Measurements from ENCODE around the gene SLC25A21.

Gene SLC25A21

DNA sequence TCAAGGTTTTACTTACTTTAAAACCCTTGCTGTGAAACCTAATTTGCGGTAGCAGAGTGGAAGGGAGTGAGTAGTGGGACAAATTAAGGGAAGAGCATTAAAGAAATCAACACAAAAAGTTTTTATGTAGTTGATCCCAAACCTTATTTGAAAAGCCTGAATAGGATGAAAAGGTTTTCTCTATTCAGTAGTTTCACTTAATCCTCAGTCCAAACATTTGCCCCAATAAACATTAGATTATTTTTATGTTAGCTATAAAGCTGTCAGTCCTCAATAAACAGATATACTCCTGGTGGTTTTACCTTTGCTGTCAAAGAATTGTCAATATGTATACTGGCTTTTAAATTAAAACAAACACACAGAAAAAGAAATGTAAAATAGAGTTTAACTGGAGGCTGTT lies 374.8 kb downstream of the SLC25A21 start:
- no peak for FAIRE-seq
- no peak for TF ChIP-seq POLR2A (IDR thresholded peaks at IDR 0.05; ENCODE audit: low read depth, low read length)
- DNase-seq (ENCODE audit: insufficient read length, low spot score), result no peak

DNA sequence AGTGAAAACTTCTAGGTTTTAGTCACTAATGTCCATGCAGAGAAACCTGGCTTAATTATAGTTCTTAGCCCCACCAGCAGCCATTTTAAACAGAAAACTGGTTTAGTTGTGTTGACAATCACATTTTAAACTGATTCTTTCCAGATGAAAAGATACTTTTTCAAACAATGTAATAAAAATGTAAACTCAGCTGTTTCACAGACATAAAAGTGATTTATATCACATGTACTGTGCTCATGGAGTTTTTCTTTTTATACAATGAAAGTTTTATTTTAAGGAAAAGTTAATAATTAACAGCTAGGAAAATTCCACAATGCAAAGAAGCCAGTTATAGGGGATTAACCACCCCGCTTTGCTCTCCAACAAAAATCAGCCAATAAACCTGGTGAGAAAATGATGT lies 381.0 kb downstream of the SLC25A21 start:
- FAIRE-seq, result no peak
- TF ChIP-seq POLR2A (IDR thresholded peaks at IDR 0.05; ENCODE audit: low read depth, low read length), result no peak

DNA sequence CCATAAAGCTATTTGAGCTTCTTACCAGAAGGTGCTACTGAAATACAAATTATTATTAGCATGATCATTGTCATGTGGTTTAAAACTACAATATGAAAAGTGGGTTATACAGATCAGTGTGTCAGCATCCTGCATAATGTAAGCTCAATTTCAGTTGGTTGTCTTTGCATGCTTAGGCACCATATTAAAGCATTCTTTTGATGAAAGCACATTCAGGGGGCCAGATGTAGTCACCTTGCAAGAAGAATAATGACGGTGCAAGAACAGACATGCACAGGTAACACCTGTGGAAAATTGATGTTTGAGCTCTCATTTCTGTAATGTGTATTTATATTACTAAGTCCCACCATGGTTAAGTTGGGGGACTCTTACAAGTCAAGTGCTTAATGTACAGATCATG lies 386.9 kb downstream of the SLC25A21 start:
- no peak for TF ChIP-seq POLR2A (IDR thresholded peaks at IDR 0.05; ENCODE audit: low read depth, low read length)
- FAIRE-seq, result no peak

More for the DNA sequence above, 381.0 kb downstream of the SLC25A21 start:
- DNase-seq (ENCODE audit: insufficient read length, low spot score), result no peak

DNA sequence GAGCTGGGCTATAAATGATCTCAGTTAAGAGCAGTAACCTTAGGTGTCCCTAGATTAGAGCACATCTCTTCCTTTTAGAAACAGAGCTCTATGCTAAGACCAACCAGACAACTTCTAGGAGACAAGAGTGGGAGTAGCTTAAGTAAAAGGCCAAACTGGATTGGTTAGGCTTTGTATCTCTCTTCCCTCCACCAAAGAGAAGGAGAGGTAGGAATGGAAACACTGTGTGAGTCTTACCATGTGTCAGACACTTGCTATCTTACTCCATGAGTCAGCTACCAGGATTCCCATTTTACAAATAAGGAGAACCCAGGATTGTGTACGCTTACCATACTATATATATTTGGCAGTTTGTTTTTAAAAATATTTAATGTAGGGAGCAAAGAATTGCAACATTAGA lies 387.9 kb downstream of the SLC25A21 start:
- no peak for DNase-seq (ENCODE audit: insufficient read length, low spot score)
- TF ChIP-seq POLR2A (IDR thresholded peaks at IDR 0.05; ENCODE audit: low read depth, low read length), result no peak
- no peak for FAIRE-seq

More for the DNA sequence above, 386.9 kb downstream of the SLC25A21 start:
- DNase-seq (ENCODE audit: insufficient read length, low spot score), result no peak

DNA sequence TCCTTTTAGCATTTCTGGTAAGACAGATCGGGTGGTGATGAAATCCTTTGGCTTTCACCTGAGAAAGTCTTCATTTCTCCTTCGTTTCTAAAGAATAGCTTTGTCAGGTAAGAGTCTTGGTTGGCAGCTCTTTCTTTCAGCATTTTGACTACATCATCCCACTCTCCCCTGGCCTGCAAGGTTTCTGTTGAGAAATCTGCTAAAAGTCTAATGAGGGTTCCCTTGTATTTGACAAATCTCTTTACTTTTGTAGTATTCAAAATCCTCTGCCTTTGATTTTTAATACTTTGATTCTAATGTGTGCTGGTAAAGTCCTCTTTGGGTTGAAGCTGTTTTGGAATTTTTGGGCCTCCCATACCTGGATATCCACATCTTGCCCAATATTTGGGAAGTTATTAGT lies 390.5 kb downstream of the SLC25A21 start:
- no peak for TF ChIP-seq POLR2A (IDR thresholded peaks at IDR 0.05; ENCODE audit: low read depth, low read length)
- DNase-seq (ENCODE audit: insufficient read length, low spot score) (no peak), FAIRE-seq (no peak)

DNA sequence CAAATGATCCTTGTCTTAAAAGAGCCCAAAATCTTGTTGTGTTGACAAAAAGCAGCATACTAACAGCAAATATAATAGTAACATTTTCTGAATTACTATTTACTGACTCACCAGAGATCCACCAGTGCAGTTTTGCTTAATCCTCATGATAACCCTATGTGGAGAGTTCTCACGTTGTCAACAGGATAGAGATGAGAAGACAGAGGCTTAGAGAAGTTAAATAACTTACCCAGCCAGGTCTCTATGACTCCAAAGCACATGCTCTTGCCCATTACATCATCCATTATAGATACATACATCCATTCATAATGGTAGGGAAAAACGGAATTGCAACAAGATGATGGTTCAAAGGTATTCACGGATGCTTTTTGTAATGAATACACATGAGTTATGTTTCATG lies 398.8 kb downstream of the SLC25A21 start:
- FAIRE-seq, result no peak
- no peak for DNase-seq (ENCODE audit: insufficient read length, low spot score)

DNA sequence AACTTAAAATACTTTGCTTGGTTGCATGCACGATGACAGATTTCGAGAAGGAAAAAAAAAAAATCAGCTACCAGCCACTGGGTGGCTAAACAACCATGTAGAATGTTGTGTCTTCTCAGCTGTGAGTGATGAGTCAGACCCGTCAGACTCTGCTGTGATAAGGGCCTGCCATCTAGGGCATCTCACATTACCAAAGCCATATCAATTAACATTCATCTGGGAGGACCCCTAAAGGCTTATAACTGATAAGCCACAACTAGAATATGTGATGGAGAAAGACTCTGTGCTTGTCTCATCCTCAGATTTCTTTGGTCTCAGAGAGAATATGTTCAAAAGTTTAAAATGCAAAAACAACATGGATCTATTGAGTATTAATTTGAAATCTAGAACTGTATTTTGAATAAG lies 399.3 kb downstream of the SLC25A21 start:
- no peak for DNase-seq (ENCODE audit: insufficient read length, low spot score)
- no peak for FAIRE-seq
- no peak for TF ChIP-seq POLR2A (IDR thresholded peaks at IDR 0.05; ENCODE audit: low read depth, low read length)

More for the DNA sequence above, 398.8 kb downstream of the SLC25A21 start:
- no peak for TF ChIP-seq POLR2A (IDR thresholded peaks at IDR 0.05; ENCODE audit: low read depth, low read length)

DNA sequence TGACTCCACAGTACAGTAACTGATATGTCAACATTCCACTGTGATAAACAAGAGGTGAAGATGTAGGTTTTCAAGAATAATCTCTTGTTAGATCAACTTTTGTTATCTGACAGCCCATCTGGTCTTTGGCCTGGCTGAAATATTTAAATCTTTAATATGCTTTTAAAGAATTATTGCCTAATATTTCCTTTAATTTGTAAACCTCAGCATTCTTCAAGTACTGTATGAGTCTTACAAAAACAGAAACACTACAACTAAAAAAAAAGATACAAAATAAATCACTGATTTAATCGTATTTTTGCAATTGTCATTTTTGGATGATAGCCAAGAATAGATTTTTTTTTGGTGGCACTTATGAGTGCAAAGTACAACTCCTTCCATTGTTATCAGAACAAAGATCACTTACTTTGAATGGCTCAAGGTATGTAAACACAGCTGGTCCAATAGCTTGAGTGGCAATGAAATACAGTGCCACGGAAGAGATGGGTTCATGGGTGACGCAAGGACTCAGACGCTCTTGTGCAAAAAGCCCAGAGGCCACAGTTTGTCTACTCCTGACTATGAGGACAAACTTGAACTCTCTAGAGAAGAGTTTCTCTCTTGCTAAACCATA lies 401.3 kb downstream of the SLC25A21 start:
- DNase-seq (ENCODE audit: insufficient read length, low spot score) (no peak), FAIRE-seq (no peak)
- TF ChIP-seq POLR2A (IDR thresholded peaks at IDR 0.05; ENCODE audit: low read depth, low read length), result no peak

DNA sequence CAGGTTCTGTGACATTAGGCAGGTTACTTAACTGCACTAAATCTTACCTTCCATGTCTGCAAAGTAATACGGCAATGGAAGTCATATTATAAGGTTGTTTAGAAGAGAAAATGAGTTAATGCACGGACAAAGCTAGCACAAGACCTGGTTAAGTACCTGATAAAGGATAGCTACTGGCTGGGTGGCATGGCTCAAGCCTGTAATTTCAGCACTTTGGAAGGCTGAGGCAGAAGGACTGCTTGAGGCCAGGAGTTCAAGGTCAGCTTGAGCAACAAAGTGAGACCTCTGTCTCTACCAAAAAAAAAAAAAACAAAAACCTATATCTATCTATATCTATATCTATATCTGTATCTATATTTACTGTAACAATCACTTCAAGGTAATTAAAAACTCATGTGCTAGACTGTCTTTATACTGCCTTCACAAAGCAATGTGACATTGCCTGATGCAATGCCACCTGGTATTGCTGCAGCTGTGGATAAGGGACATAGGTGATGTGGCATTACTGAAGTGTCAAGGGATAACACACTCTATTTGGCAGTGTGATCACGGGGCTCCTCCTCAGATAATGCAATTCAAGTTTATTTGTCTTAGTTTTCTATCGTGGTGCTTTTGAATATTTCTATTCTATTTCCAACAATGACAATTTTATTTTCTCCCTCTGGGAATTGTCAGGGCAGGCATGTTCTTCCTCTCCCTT lies 403.6 kb downstream of the SLC25A21 start:
- FAIRE-seq, result no peak

DNA sequence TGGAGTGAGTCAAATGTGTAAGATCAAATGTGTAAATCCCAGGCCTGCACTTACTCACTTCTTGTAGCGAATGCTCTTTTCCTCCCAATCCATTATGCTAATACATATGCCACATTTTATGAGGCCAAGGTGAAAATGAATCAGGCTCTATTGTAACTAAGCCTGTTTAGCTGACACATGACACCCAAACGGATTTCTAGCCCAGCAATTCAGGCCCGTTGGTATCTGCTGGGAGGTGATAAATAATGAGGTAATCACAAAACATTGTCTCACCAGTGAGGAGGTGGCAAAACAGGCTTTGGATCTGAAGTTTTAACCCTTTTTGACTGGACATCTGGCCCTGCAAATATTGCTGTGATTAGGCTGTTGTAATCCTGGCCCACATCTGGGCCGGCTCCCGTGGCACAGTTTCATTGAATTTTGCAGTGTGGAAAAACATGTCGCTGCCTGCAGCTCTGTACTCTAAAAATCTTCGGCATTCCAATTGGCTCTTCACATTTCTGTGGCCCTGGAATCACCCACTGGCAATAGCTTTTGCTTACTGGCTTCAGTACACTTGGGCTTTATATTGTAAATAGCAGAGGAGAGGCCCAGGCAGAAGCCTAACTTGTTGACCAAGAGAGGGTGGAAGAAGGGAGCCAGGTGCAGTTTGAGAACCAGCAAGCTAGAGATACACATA lies 404.7 kb downstream of the SLC25A21 start:
- DNase-seq (ENCODE audit: insufficient read length, low spot score), result no peak
- no peak for FAIRE-seq

More for the DNA sequence above, 403.6 kb downstream of the SLC25A21 start:
- DNase-seq (ENCODE audit: insufficient read length, low spot score), result no peak
- TF ChIP-seq POLR2A (IDR thresholded peaks at IDR 0.05; ENCODE audit: low read depth, low read length), result no peak

DNA sequence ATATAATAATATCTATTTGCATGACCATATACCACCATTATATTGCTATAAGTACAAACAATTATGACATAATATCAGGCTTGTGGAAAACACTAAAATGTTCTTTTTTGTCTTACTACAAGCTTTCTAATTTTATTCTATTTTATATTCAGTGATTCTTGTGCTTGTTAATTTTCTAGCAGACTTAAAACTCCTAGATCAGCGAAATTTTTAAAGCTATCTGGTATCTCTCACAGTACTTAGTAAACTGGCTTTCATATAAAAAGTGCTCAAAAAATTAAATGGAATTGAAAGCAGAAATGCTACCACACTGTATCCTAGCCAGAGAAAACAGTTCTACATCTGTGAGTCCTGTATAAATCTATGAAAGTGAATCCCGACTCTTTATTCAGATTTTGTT lies 405.4 kb downstream of the SLC25A21 start:
- FAIRE-seq (no peak), DNase-seq (ENCODE audit: insufficient read length, low spot score) (no peak)
- no peak for TF ChIP-seq POLR2A (IDR thresholded peaks at IDR 0.05; ENCODE audit: low read depth, low read length)

More for the DNA sequence above, 404.7 kb downstream of the SLC25A21 start:
- TF ChIP-seq POLR2A (IDR thresholded peaks at IDR 0.05; ENCODE audit: low read depth, low read length), result no peak

DNA sequence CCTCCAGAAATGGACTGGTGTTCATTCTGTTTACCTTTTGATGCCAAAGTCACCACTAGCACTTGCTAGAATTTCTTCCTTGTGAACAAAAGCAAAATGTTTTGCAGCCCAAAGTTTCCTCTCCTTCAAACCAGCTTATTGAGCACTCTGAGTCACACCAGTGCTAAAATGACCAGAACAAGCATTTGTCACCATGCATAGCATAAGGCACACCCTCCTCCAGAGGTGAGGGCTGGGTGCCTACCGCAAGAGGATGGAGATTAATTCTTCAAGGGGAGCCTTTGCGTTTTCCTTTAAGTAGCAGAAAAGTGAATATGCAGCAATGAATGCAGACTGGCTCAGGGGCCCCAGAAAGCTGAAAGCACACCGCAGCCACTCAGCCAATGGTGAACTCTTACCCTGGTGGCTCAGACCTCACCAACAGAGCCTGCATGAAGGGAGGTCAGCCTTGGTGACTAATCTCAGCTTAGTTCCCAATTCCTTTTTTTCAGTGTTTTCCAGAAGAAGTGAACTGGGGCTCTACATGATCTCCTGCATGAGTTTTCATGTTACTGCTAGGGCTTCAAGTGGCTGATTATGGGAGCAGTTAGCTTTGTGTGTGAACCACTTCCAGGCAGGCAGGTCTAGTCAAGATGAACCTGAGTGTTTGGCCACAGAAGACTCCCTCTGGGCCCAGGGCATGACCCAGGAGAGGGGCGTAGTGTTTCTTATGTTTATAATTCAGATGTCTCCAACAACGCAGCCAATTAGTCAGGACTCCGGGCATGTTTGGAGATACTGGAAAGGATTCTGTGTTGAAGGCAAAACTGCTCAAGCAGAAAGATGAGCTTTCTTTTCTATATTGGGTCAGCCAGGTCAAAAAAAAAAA lies 414.4 kb downstream of the SLC25A21 start:
- DNase-seq (ENCODE audit: insufficient read length, low spot score), result no peak
- no peak for FAIRE-seq
- TF ChIP-seq POLR2A (IDR thresholded peaks at IDR 0.05; ENCODE audit: low read depth, low read length), result no peak

DNA sequence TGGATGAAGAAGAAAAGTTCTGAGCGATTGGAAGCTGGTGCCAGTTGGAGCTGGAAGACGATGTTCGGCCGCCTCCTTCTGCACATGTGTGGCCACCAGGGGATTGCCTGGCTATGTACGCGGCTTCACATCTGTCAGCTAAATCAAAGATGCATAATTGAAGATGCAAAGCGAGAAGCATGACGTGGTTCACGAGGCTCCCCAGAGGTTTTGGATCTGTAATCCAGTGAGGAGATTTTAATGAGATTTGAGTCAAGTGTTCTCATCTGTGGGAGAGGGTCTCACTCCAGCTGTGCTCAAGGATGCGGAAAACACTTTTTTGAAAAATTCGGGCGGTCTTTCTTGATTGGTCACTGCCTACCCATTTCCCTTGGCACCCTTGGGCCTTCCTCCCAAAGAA lies 416.2 kb downstream of the SLC25A21 start:
- DNase-seq (ENCODE audit: insufficient read length, low spot score) (no peak), FAIRE-seq (no peak)

DNA sequence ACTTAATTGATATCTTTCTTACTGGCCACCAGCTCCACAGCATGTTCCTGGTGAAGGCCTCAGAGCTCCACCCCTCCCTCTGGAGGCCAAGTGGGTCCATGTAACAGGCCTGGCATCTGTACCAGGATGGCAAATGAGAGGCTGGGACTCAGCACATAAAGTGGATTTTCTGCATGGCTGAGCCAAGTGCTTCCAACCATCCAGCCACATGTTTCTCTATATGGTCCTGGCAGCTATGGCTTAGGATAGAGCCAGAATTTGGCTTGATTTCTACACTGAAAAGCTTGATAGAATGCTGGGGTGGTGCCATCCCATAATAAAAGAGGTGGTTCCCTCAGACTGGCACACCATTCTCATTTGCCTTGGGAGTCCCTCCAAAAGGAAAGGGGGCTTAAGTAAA lies 416.6 kb downstream of the SLC25A21 start:
- DNase-seq (ENCODE audit: insufficient read length, low spot score) (no peak), FAIRE-seq (no peak)
- TF ChIP-seq POLR2A (IDR thresholded peaks at IDR 0.05; ENCODE audit: low read depth, low read length), result no peak

More for the DNA sequence above, 416.2 kb downstream of the SLC25A21 start:
- no peak for TF ChIP-seq POLR2A (IDR thresholded peaks at IDR 0.05; ENCODE audit: low read depth, low read length)

Measured in H54 (cell line).